ENCODE measurements around the gene ABCC12.
"Not testable (repeated sequence)": the region's sequence is repeated elsewhere in the genome, so short reads cannot be mapped to it uniquely, and the experiment has no call there.

ABCC12 gene

DNA sequence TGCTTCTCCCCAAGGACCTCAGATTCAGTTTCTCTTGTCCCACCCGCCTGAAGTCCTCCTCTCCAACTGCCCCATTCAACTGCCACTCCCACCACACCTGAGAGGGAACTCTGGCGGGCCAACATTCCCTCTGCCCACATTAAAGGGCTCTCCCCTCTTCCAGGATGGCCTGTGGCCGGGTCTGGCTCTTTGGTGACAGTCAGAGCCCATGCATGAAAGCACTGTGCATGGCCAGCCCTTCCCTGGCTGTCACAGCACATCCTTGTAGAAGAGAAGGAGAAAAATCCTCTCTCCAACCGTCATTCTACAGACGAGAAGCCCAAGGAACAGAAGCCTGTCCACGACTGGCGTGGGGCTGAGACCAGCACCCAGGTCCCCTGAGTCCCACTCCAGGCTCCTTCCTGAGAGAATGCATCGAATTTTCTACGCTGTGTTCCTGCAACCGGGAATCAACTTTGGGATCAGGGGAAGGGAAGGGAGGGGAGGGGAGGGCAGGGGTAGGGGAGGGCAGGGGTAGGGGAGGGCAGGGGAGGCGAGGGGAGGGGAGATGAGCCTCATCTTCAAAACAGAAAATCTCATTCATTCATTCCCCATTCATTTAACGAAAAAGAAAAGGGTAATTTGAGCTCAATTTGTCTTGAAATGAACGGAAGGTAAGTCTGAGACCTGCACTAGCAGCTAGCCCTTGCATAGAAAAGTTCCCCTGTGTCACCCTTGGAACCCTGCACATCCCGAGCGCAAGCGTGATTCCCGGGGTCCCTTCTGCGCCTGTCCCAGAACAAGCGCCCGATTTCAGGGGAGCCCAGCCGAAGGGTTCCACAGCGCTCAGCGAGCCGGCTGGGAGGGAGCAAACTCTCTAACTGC lies at the start of gene ABCC12:
TSS of gene ABCC12 (minus strand) at position 68 of the 864 bp plus-strand sequence. CDS start 9,569 bp downstream, outside the sequence.
- no peak for DNase-seq (ENCODE audit: low spot score)

GRCh38 chr16:48204825-48205151 lies 49.0 kb upstream of the ABCC12 start:
- no peak for DNase-seq (ENCODE audit: low spot score)

GRCh38 chr16:48203974-48204824 lies 48.4 kb upstream of the ABCC12 start:
- DNase-seq (ENCODE audit: low spot score), result no peak

- DNase-seq (ENCODE audit: low spot score), result no peak
These were observed 45.9 kb upstream of the ABCC12 start for GRCh38 chr16:48201515-48202201.

- no peak for DNase-seq (ENCODE audit: low spot score)
These were observed 41.5 kb upstream of the ABCC12 start for GRCh38 chr16:48197294-48197693.

GRCh38 chr16:48194828-48195556 lies 39.2 kb upstream of the ABCC12 start:
- no peak for DNase-seq (ENCODE audit: low spot score)

DNA sequence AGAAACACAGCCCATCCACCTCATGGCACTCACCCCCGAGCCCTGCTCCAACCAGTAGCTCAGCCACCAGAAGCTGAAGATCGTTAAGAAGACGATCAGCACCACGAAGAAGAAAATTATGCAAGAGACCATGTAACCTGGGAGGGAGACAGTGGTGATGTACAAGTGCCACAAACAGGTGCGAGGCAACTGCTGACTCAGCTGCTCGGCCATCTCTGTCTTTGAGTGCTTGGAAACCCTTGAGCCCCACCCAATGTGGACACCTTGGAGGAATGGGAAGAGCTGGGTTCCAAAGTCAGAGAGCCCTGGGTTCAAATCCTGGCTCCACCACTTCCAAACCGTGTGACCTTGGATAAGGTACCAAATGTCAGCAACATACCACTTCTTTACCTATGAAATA lies 38.1 kb upstream of the ABCC12 start:
- no peak for DNase-seq (ENCODE audit: low spot score)

- no peak for DNase-seq (ENCODE audit: low spot score)
These were observed 32.8 kb upstream of the ABCC12 start for GRCh38 chr16:48188449-48189102.

DNA sequence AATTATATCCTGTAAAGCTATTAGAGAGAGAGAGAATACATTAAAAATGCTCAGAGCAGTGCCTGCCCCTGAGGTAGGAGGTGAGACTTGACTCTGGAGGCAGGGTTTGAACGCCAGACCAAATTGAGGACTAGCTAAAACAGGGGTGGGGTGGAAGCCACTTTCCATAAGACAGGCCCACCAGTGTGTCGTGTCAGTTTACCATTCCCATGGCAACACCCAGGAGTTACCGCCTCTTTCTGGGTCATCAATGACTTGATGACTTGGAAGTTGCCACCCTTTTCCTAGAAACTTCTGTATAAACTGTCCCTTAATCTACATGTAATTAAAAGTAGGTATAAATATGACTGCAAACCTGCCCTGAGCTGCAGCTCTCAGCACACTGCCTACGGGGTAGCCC lies 32.0 kb upstream of the ABCC12 start:
- no peak for DNase-seq (ENCODE audit: low spot score)

DNA sequence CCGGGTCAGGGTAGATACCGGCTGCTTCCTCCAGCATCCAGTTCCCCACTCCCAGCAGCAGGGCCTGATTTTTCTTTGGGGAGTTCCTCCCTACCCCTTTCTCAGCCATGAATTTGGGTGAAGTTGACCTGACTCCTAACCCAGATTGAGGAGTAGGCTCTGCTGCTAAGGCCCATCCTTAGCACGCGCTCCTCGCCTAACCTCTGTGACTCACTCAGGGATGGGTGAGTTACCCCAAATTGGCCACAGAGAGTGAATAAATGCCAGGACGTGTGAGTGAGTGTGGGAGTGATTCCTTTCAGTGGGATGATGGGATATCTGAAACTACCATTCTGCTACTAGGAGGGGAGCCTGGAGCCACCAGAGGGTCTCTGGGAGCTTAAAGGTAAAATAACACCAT lies 28.9 kb upstream of the ABCC12 start:
- no peak for DNase-seq (ENCODE audit: low spot score)

GRCh38 chr16:48182979-48183537 lies 27.3 kb upstream of the ABCC12 start:
- no peak for DNase-seq (ENCODE audit: low spot score)

DNA sequence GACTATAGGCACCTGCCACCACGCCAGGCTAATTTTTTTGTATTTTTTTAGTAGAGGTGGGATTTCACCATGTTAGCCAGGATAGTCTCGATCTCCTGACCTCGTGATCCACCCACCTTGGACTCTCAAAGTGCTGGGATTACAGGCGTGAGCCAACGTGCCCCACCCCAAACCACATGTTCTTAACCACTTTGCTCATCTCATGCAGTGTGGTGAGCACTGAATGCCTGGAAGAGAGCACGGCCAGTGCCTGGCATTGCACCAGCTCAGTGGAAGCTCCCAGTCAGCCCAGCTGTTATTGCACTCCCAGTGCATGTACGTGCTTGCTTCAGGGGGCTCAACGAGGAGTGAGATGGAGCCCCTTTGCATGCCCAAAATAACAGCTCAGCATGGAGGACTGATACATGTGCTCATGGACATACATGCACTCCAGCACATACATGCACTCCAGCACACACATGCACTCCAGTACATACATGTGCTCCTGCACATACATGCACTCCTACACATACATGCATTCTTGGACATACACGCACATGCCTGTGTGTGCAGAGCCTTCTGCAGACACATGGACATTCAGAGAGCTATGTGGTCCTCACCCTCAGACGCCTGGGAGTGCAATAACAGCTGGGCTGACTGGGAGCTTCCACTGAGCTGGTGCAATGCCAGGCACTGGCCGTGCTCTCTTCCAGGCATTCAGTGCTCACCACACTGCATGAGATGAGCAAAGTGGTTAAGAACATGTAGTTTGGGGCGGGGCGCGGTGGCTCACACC lies 26.1 kb upstream of the ABCC12 start:
- not testable (repeated sequence) for DNase-seq (ENCODE audit: low spot score)

GRCh38 chr16:48180868-48181480 lies 25.2 kb upstream of the ABCC12 start:
- DNase-seq (ENCODE audit: low spot score), result no peak

- no peak for DNase-seq (ENCODE audit: low spot score)
These were observed 21.0 kb upstream of the ABCC12 start for GRCh38 chr16:48176635-48177408.

- no peak for DNase-seq (ENCODE audit: low spot score)
These were observed 18.1 kb upstream of the ABCC12 start for GRCh38 chr16:48173889-48174288.

DNA sequence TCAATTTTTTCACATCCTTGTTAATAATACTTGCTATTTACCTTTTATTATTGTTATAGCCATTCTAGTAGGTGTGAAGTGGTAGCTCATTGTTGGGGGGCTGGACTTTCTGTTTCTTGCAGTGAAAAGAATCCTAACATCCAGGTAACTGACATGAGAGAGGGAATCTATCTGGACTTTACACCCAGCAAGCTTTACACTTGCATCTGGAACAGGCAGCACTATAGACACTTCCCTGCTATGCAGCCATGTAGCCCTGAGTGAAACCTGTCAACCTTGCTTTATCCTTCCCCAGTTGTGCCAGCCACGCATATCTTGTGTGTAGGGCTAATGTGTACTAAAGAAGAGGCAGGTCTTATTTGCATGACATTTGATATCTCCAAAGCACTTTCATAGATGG lies 16.9 kb upstream of the ABCC12 start:
- DNase-seq (ENCODE audit: low spot score), result no peak

GRCh38 chr16:48169896-48170295 lies 14.1 kb upstream of the ABCC12 start:
- DNase-seq (ENCODE audit: low spot score), result no peak

DNA sequence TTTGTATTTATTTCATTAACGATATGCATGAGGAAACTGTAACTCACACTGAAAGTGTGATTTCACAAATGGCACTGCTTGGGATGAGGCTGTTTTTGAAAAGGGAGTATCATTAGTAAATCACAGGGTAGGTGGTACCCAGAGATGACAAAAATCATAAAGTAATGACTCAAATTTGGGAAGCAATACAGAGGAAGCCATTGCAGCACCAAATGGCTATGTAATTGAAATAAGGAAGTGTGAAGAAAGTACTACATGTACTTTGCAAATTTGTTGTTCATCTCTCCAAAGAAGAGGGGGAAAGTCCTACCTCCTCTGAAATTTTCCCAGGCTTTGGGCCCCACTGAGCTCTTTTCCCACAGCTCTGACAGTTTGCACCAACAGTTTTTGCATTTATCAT lies 12.3 kb upstream of the ABCC12 start:
- DNase-seq (ENCODE audit: low spot score), result no peak

- DNase-seq (ENCODE audit: low spot score), result not testable (repeated sequence)
These were observed 10.8 kb upstream of the ABCC12 start for GRCh38 chr16:48166617-48167016.

All from GM03348 (cell line).